ENCODE results near the gene IFNA1.

The IFNA1 gene

DNA sequence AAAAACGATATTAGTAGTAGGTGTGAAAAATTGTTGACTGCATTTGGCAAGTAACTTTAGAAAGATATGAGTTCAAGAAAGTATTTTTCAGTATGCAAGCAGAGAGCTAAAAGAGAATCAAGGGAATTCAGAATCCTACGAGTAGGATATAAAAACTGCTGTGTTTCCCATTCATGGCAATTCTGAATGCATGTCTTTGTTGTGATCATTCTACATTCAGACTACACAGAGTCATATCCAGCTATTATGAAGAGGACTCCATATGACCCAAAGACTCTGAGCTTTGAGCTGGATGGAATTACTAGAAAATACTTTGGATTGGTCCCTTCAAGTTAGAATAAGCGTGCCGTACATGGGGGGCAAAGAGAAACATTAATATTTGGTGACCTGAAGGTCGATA, 29.9 kb downstream of the IFNA1 start:
- Histone ChIP-seq H3K27ac (no peak overlapping the region), H3K4me3 (no peak overlapping the region), H3K27me3 (no peaks in the 10 kb centered on the region), H3K4me1 (no peaks in the 10 kb centered on the region), H3K9me3 (no peaks in the 10 kb centered on the region), H3K36me3 (no peaks in the 10 kb centered on the region)
- TF ChIP-seq, protein P1, sequence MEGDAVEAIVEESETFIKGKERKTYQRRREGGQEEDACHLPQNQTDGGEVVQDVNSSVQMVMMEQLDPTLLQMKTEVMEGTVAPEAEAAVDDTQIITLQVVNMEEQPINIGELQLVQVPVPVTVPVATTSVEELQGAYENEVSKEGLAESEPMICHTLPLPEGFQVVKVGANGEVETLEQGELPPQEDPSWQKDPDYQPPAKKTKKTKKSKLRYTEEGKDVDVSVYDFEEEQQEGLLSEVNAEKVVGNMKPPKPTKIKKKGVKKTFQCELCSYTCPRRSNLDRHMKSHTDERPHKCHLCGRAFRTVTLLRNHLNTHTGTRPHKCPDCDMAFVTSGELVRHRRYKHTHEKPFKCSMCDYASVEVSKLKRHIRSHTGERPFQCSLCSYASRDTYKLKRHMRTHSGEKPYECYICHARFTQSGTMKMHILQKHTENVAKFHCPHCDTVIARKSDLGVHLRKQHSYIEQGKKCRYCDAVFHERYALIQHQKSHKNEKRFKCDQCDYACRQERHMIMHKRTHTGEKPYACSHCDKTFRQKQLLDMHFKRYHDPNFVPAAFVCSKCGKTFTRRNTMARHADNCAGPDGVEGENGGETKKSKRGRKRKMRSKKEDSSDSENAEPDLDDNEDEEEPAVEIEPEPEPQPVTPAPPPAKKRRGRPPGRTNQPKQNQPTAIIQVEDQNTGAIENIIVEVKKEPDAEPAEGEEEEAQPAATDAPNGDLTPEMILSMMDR (IDR thresholded peaks at IDR 0.05): no peak
- intact Hi-C loops (cut with DNase I; ENCODE audit: low total_unique reads): no loop called here
- no peak for DNase-seq

DNA sequence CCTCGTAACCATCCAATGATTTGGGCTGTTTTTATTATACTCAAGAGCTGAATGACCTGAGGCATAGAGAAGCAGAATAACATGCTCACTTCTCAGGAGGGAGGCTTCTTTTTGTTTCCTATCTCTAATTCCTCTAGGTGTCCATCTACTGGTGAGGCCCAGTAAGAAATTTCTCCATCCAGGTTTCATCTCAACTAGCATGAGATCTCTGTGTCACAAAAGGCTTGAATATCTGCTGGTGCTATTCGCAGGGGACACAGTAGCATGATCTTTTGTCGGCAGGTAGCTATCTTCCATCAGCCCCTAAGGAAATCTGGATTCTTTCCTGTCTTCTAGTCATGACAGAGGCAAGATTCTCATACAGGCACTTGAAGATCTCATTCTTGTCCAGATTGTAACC, 33.0 kb downstream of the IFNA1 start:
- no peaks in the 10 kb centered on the region for H3K27me3 ChIP-seq
- H3K4me3 ChIP-seq: no peak overlapping the region
- DNase-seq: no peak
- TF ChIP-seq, protein P1 (IDR thresholded peaks at IDR 0.05): no peak
- intact Hi-C loops (cut with DNase I; ENCODE audit: low total_unique reads): no loop called here
- no peaks in the 10 kb centered on the region for H3K4me1 ChIP-seq
- H3K9me3 ChIP-seq: no peaks in the 10 kb centered on the region
- no peaks in the 10 kb centered on the region for H3K36me3 ChIP-seq
- H3K27ac ChIP-seq: no peak overlapping the region

DNA sequence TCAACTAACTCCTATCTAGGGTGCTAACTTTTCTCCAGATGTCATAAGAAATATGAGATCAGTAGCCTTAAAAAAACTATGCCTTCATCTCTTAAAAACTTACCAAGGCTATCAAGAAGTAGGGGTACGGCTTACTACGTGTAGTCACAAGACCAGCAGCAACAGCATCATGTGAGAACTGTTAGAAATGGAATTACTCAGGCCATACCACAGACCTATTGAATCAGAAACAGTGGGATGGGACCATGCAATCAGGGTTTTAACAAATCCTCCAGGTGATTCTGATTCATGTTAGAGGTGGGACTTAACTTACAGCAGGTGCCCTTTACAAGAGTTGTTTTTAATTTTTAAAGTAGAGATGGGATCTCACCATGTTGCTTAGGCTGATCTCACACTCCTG, 37.2 kb downstream of the IFNA1 start:
- TF ChIP-seq, protein P1 (IDR thresholded peaks at IDR 0.05): no peak
- DNase-seq: no peak
- Histone ChIP-seq H3K27me3 (no peaks in the 10 kb centered on the region), H3K27ac (no peak overlapping the region), H3K4me3 (no peak overlapping the region), H3K9me3 (no peaks in the 10 kb centered on the region), H3K4me1 (no peaks in the 10 kb centered on the region), H3K36me3 (no peaks in the 10 kb centered on the region)
- intact Hi-C loops (cut with DNase I; ENCODE audit: low total_unique reads): no loop called here

DNA sequence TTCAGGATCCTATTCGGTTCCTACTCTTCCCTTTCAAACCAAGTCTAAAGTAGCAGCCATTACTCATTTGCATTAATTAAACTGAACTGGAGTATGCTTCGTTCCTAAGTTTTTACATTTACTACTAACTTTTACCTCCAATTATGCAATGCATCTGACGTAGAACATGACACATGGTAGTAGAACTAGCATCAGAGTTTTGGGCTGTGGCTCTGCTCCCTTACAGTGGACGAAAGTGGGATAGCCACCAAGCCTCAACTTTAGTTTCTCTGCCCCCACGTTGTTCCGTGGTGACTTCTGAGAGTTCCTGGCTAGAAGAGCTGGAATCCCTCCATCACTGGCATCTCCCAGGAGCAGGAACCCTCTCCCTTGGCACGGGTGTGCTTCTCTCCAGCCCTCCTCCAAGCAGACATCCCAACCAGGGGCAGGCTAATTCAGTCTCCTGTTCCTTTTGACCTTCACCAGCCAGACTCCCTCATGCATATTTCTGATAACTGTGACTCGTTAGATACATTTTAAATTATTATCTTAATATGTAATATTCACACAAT, 39.0 kb downstream of the IFNA1 start:
- H3K9me3 ChIP-seq: no peaks in the 10 kb centered on the region
- intact Hi-C loops (cut with DNase I; ENCODE audit: low total_unique reads): no loop called here
- H3K4me1 ChIP-seq: no peaks in the 10 kb centered on the region
- TF ChIP-seq, protein P1 (IDR thresholded peaks at IDR 0.05): no peak
- no peaks in the 10 kb centered on the region for H3K27me3 ChIP-seq
- no peak overlapping the region for H3K27ac ChIP-seq
- H3K36me3 ChIP-seq: no peaks in the 10 kb centered on the region
- no peak overlapping the region for H3K4me3 ChIP-seq
- DNase-seq: no peak

DNA sequence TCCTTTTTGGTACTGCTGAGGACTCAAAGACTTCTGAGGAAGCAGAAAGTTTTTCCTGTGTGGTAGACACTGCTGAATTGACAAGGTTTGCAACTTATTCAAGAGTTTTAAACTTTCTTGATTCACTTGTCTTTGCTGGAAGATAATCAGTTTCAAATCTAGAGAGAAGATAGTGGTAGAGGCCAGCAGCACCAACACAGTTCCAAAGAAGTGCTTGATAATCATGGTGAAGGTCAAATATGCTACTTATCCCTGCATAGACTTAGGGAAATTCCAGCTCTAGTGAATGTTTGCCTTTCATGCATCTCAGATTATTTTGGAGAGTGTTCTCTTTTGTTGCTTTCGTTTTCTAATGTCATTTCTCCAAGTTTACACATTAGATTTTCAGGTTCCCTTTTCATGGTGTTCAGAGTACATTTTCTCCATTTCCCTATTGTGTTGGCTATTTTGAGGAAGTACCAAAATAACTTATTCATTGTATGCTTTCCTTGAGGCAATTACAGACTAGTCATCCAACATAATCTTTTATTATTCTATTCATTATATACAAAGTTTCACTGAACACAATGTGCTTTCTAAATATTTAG, 41.3 kb downstream of the IFNA1 start:
- H3K27ac ChIP-seq: no peak overlapping the region
- no peaks in the 10 kb centered on the region for H3K36me3 ChIP-seq
- no peaks in the 10 kb centered on the region for H3K4me1 ChIP-seq
- intact Hi-C loops (cut with DNase I; ENCODE audit: low total_unique reads): no loop called here
- no peak overlapping the region for H3K4me3 ChIP-seq
- H3K27me3 ChIP-seq: no peaks in the 10 kb centered on the region
- no peak for DNase-seq
- H3K9me3 ChIP-seq: no peaks in the 10 kb centered on the region
- TF ChIP-seq, protein P1 (IDR thresholded peaks at IDR 0.05): no peak

DNA sequence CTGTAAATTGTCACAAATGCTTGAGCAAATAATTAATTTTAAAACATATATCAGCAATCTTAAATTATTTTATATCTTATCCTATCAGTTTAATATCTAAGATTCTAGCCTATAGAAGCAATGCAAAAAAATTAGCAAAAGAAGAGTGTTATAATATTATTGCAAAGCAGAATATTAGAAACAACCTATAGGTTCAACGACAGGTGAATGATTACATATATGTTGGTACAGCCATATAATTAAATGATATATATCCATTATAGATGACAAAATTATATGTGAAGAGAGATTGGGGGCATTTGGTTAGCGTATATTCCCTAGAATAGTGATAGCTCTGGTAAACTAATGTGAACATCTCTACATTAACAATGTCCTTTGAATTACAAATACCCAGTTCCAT, 42.0 kb downstream of the IFNA1 start, which contains the start of gene IFNE:
IFNE (minus strand) TSS at position 101 of the 400 bp plus-strand sequence. CDS start 619 bp downstream, outside the sequence.
- DNase-seq: no peak
- no peak within 1 kb of the TSS for H3K27ac ChIP-seq
- no peaks in the 10 kb centered on the region for H3K9me3 ChIP-seq
- H3K4me1 ChIP-seq: no peaks in the 10 kb centered on the region
- no peak within 1 kb of the TSS for H3K4me3 ChIP-seq
- H3K36me3 ChIP-seq: no peaks in the 10 kb centered on the region
- H3K27me3 ChIP-seq: no peaks in the 10 kb centered on the region
- intact Hi-C loops (cut with DNase I; ENCODE audit: low total_unique reads): no loop called here
- TF ChIP-seq, protein P1 (IDR thresholded peaks at IDR 0.05): no peak
